Endothelial cell (in vitro differentiated cells): ENCODE data around the gene GPR157. TPM values are rescaled to one million over a fixed set of nuclear protein-coding genes. Genes with fewer than 3 reads are reported as not detected.

Experiments
- DNase-seq: peaks from one replicate; pipeline ENCODE4 v3.0.0; 2021; ENCODE audit warnings: low spot score
- H3K27ac Mint-ChIP-seq: one replicate; pipeline ENCODE4 v1.8.0; 2021; ENCODE audit warnings: mixed read lengths, inconsistent platforms; ENCODE audit not compliant: unreplicated experiment
- H3K27me3 Mint-ChIP-seq: one replicate; pipeline ENCODE4 v1.8.0; 2021; ENCODE audit warnings: mild to moderate bottlenecking, moderate library complexity, mixed read lengths, inconsistent platforms; ENCODE audit not compliant: unreplicated experiment
- H3K36me3 Mint-ChIP-seq: one replicate; pipeline ENCODE4 v1.8.0; 2021; ENCODE audit warnings: mild to moderate bottlenecking, low read depth, mixed read lengths, inconsistent platforms; ENCODE audit not compliant: unreplicated experiment
- H3K4me1 Mint-ChIP-seq: one replicate; pipeline ENCODE4 v1.8.0; 2021; ENCODE audit warnings: mild to moderate bottlenecking, mixed read lengths, inconsistent platforms; ENCODE audit not compliant: unreplicated experiment
- H3K4me3 Mint-ChIP-seq: one replicate; pipeline ENCODE4 v1.8.0; 2021; ENCODE audit warnings: mild to moderate bottlenecking, mixed read lengths, inconsistent platforms; ENCODE audit not compliant: unreplicated experiment
- H3K9me3 Mint-ChIP-seq: one replicate; pipeline ENCODE4 v1.8.0; 2021; ENCODE audit warnings: mixed read lengths, inconsistent platforms; ENCODE audit not compliant: unreplicated experiment
- total RNA-seq: library from RNA; stranded (reverse); fragmentation: NEBNext Ultra II Directional; extraction: Animal tissue kit (Norgen Biotek cat#: 25700); gene quantifications from one replicate; pipeline ENCODE4 v1.2.1, GENCODE V29; 2021; ENCODE audit not compliant: unreplicated experiment
- TF ChIP-seq, protein P1 (sequence below): fragments of 200-600 bp; sonication (generic); IDR thresholded peaks from one replicate; pipeline ENCODE4 v1.5.0; 2021; ENCODE audit warnings: antibody characterized with exemption; ENCODE audit not compliant: unreplicated experiment

GPR157 gene
- total RNA-seq, 1 donor from 2014 or later = 2.8 TPM

DNA sequence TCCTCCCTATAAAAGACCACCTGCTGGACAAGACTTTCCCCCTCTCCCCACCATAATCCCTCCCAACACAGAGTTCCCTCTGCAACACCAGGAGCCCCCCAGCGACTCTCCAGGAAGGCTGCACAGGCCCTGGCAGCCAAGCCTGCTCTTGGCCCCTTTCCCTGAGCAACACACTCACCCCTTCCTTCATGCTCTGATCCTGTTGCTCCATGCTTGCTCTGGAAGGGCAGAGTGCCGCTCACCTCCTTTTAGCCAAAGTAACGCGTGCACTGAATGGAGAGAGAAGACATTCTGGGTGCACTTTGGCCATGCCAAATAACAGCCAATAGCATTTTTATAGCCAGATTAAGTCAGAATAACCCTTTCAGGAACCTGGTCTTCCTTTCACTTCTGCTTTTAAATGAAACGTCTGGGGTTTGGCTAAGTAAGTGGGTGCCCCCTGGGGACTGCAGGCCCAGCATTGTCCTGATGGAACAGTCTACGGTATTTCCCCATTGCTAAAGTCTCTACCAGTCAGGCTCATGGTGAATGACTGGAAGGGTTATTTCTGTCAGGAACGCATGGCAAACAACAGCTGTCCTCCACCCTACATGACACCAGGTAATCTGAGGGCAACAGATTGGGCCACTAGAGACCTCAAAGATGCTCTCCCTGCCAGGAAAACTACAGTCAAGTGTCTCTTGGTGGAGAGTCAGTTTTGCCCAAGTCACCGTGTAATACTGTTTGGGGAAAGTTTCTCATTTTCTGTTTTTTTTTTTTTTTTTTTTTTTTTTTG, 59.4 kb downstream of the GPR157 start, which contains the start of gene SLC2A5:
TSS of gene SLC2A5 (minus strand) at position 310 of the 775 bp plus-strand sequence. CDS start at position 211, 99 bp downstream.
- Mint-ChIP-seq H3K9me3 (no peaks in the 10 kb centered on the region), H3K36me3 (no peaks in the 10 kb centered on the region), H3K27ac (no peak within 1 kb of the TSS), H3K4me1 (no peaks in the 10 kb centered on the region), H3K27me3 (peaks cover 3% of the 10 kb centered on the region), H3K4me3 (no peak within 1 kb of the TSS)
- TF ChIP-seq, protein P1, sequence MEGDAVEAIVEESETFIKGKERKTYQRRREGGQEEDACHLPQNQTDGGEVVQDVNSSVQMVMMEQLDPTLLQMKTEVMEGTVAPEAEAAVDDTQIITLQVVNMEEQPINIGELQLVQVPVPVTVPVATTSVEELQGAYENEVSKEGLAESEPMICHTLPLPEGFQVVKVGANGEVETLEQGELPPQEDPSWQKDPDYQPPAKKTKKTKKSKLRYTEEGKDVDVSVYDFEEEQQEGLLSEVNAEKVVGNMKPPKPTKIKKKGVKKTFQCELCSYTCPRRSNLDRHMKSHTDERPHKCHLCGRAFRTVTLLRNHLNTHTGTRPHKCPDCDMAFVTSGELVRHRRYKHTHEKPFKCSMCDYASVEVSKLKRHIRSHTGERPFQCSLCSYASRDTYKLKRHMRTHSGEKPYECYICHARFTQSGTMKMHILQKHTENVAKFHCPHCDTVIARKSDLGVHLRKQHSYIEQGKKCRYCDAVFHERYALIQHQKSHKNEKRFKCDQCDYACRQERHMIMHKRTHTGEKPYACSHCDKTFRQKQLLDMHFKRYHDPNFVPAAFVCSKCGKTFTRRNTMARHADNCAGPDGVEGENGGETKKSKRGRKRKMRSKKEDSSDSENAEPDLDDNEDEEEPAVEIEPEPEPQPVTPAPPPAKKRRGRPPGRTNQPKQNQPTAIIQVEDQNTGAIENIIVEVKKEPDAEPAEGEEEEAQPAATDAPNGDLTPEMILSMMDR = no peak
- DNase-seq = no peak

DNA sequence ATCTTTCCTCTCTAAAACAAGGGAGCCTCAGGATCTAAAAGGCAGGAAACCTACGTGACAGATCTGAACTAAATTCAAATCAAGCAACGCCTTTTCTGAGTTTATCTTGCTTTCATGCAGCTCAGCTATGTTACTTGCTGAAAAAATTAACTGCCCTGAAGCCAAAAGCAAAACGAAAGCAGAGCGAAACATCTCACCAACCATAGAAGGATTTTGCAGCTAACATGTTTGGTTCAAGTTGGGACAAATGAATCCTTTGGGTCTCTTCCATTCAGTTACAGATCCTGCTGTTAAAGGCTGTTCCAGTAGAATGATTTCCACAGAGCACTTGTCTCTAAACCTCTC, 59.9 kb downstream of the GPR157 start:
- no peak overlapping the region for H3K4me3 Mint-ChIP-seq
- H3K36me3 Mint-ChIP-seq = no peaks in the 10 kb centered on the region
- H3K27ac Mint-ChIP-seq = no peak overlapping the region
- H3K4me1 Mint-ChIP-seq = no peaks in the 10 kb centered on the region
- no peaks in the 10 kb centered on the region for H3K9me3 Mint-ChIP-seq
- TF ChIP-seq, protein P1 = no peak
- H3K27me3 Mint-ChIP-seq = peaks cover 3% of the 10 kb centered on the region
- DNase-seq = no peak

DNA sequence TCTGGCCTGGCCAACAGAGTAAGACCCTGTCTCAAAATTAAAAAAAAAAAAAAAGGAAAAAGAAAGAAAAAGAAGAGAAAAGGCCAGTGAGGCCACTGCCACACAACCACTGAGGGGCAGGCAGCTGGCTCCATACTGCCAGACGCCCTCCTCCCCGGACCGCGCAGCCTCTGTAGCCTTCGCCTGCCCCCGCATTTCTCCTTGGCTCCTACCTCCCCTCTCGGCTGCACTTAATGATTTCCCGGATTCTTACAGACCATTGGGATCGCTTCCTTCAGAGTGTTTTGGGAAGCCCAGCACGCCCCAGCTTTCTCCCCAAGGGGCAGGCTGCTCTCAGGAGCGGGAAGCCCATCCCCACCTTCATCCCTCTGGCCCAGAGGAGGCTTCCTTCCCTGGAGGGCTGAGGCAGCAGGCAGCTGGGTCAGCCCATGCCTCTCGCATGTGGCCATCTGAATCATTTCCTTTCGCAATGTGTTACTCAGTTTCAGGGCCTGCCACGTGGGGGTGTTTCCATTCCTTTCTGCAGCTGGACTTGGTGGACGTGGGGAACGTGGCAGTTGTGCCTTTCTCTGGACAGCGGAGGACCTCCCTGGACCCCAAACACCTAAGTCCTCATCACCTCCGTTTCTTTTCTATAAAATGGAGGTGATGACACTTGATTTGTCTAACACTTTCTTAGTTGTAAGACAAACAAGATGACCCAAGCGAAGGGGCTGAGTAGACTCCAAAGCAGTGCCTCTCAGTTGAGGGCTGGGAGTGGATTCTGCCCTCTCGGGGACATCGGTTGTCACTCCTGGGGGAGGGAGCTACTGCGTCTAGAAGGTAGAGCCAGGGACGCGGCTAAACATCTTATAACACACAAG, 61.7 kb downstream of the GPR157 start:
- Mint-ChIP-seq H3K36me3 (no peaks in the 10 kb centered on the region), H3K9me3 (no peaks in the 10 kb centered on the region), H3K4me1 (no peaks in the 10 kb centered on the region), H3K4me3 (no peak overlapping the region), H3K27me3 (peaks cover 3% of the 10 kb centered on the region), H3K27ac (no peak overlapping the region)
- TF ChIP-seq, protein P1 = no peak
- DNase-seq = no peak

DNA sequence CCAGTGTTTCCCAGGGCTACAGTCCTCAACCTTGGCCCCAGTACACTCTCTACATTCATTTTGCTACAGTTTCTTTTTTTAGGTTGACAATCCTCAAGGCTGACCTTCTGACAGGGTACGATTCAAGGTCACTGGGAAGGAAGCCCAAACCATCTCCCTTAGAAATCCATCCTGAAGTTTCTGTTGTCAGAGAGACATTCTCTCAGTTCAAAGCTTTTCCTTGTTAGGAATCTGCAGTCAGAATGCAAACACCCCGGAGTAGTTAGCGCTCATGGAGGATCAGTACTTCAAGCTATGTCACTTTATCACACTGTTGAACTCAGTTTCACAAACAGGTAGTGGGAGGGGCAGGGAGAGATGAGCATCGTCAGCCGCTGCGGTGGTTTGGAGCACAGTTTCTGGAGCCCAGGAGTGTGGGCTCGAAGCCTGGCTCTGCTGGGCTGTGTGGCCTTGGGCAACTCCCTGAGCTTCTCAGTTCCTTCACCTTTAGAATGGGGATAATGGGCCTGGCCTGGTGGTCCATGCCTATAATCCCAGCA, 63.6 kb downstream of the GPR157 start:
- H3K27ac Mint-ChIP-seq = no peak overlapping the region
- TF ChIP-seq, protein P1 = no peak

More for the DNA sequence above, 63.6 kb downstream of the GPR157 start:
- Mint-ChIP-seq H3K4me3 (no peak overlapping the region), H3K36me3 (no peaks in the 10 kb centered on the region), H3K9me3 (no peaks in the 10 kb centered on the region), H3K4me1 (no peaks in the 10 kb centered on the region), H3K27me3 (peaks cover 3% of the 10 kb centered on the region)
- no peak for DNase-seq
